CD4-positive, alpha-beta T cell treated with Interferon alpha-2 for 1 hour (primary cell): ENCODE measurements around the gene PDE4D.
"Not testable (repeated sequence)": the region's sequence is repeated elsewhere in the genome, so short reads cannot be mapped to it uniquely, and the experiment has no call there.

ENCODE experiments used
- DNase-seq, 2 donors: peaks; one replicate each; pipeline ENCODE4 v3.0.0-alpha.2; 2020 to 2022

PDE4D gene

GRCh38 chr5:59496524-59497134 lies 396.9 kb downstream of the PDE4D start:
- no peak for DNase-seq

- no peak for DNase-seq
Observed at GRCh38 chr5:59491945-59492344, 401.6 kb downstream of the PDE4D start.

GRCh38 chr5:59489551-59489950 lies 404.0 kb downstream of the PDE4D start:
- DNase-seq, result no peak

- no peak for DNase-seq
Observed at GRCh38 chr5:59487772-59488729, 405.5 kb downstream of the PDE4D start.

- DNase-seq, result no peak
Observed at GRCh38 chr5:59487068-59487686, 406.3 kb downstream of the PDE4D start.

- DNase-seq, result no peak
Observed at GRCh38 chr5:59486508-59486907, 407.0 kb downstream of the PDE4D start.

- DNase-seq, result no peak
Observed at GRCh38 chr5:59485629-59486439, 407.7 kb downstream of the PDE4D start.

- DNase-seq, result no peak
Observed at GRCh38 chr5:59485107-59485506, 408.4 kb downstream of the PDE4D start.

- DNase-seq, result no peak
Observed at GRCh38 chr5:59484618-59485017, 408.9 kb downstream of the PDE4D start.

GRCh38 chr5:59483971-59484472 lies 409.5 kb downstream of the PDE4D start:
- DNase-seq, result no peak

GRCh38 chr5:59479086-59479485 lies 414.4 kb downstream of the PDE4D start:
- DNase-seq, result no peak

- no peak for DNase-seq
Observed at GRCh38 chr5:59474324-59474723, 419.2 kb downstream of the PDE4D start.

- DNase-seq, result no peak
Observed at GRCh38 chr5:59473611-59474010, 419.9 kb downstream of the PDE4D start.

GRCh38 chr5:59471463-59471862 lies 422.1 kb downstream of the PDE4D start:
- DNase-seq, result no peak

GRCh38 chr5:59467969-59468368 lies 425.6 kb downstream of the PDE4D start:
- no peak for DNase-seq

- DNase-seq, result no peak
Observed at GRCh38 chr5:59466271-59466670, 427.3 kb downstream of the PDE4D start.

GRCh38 chr5:59464969-59465368 lies 428.6 kb downstream of the PDE4D start:
- DNase-seq, result no peak

- not testable (repeated sequence) for DNase-seq
Observed at GRCh38 chr5:59463618-59464166, 429.8 kb downstream of the PDE4D start.

- no peak for DNase-seq
Observed at GRCh38 chr5:59462956-59463355, 430.6 kb downstream of the PDE4D start.

GRCh38 chr5:59460368-59461153 lies 433.0 kb downstream of the PDE4D start:
- no peak for DNase-seq

GRCh38 chr5:59458966-59459729 lies 434.4 kb downstream of the PDE4D start:
- no peak for DNase-seq
